GM10266 (cell line): ENCODE measurements around the gene MAB21L3.

Experiments
- DNase-seq: peaks from one replicate; pipeline ENCODE4 v3.0.0; 2012; ENCODE audit errors: extremely low spot score
- CTCF ChIP-seq: IDR thresholded peaks from 2 replicates; pipeline ENCODE4 v1.5.1; 2012; ENCODE audit warnings: mild to moderate bottlenecking, low read depth; ENCODE audit not compliant: control insufficient read depth, insufficient read depth; ENCODE audit errors: missing control alignments

The MAB21L3 gene

GRCh38 chr1:116076831-116077230 is 34.4 kb upstream of the MAB21L3 start:
- no peak for DNase-seq
- no peak for TF ChIP-seq CTCF

GRCh38 chr1:116078699-116079223 is 32.4 kb upstream of the MAB21L3 start:
- TF ChIP-seq CTCF = no peak
- DNase-seq = no peak

DNA sequence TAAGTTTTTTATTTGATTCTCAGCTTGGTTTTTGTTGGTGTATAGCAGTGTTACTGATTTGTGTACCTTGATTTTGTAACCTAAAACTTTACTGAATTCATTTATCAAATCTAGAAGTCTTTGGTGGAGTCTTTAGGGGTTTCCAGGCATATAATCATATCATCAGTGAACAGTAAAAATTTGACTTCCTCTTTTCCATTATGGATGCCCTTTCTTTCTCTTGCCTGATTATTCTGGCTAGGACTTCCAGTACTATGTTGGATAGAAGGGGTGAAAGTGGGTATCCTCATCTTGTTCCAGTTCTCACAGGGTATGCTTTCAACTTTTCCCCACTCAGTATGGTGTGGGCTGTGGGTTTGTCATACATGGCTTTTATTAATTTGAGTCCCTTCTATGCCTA is 23.6 kb upstream of the MAB21L3 start:
- DNase-seq = no peak
- no peak for TF ChIP-seq CTCF

GRCh38 chr1:116089870-116090269 is 21.3 kb upstream of the MAB21L3 start:
- no peak for DNase-seq
- no peak for TF ChIP-seq CTCF

- DNase-seq = no peak
- TF ChIP-seq CTCF = no peak
These were observed 20.1 kb upstream of the MAB21L3 start for GRCh38 chr1:116091083-116091482.

GRCh38 chr1:116092752-116093489 is 18.3 kb upstream of the MAB21L3 start:
- DNase-seq = no peak
- TF ChIP-seq CTCF = no peak

GRCh38 chr1:116095027-116095426 is 16.2 kb upstream of the MAB21L3 start:
- no peak for DNase-seq
- no peak for TF ChIP-seq CTCF
